HL-60/S4 treated with phorbol 12-myristate 13-acetate at 8.2 ng/mL for 4 days and 3 days (cell line): Measurements from ENCODE around the gene RASSF3.
"Not testable (repeated sequence)": the region's sequence is repeated elsewhere in the genome, so short reads cannot be mapped to it uniquely, and the experiment has no call there.

Experiments used
- in situ Hi-C: fragments of 300-500 bp; cut with MboI; formaldehyde crosslinking; loops from 2 replicates; pipeline ENCODE4 v1.15.0; 2022; ENCODE audit warnings: low sequenced_read_pairs

The RASSF3 gene

GRCh38 chr12:64610079-64610659 is at the start of gene RASSF3:
RASSF3 (plus strand) TSS chr12:64610495; CDS start chr12:64610633, 138 bp downstream.
- in situ Hi-C loops: no loop called here

- in situ Hi-C loops: loop anchor here (25.0 kb wide), 1 partner anchor 126 kb away; no protein-coding TSS in a partner anchor
Observed at GRCh38 chr12:64561302-64562136, 48.8 kb upstream of the RASSF3 start.

GRCh38 chr12:64566122-64566521 is 44.2 kb upstream of the RASSF3 start:
- in situ Hi-C loops: loop anchor here (25.0 kb wide), 1 partner anchor 121 kb away; no protein-coding TSS in a partner anchor

- in situ Hi-C loops: loop anchor here (25.0 kb wide), 1 partner anchor 120 kb away; no protein-coding TSS in a partner anchor
Observed at GRCh38 chr12:64566831-64567517, 43.3 kb upstream of the RASSF3 start.

GRCh38 chr12:64567570-64567969 is 42.7 kb upstream of the RASSF3 start:
- in situ Hi-C loops: loop anchor here (25.0 kb wide), 1 partner anchor 120 kb away; no protein-coding TSS in a partner anchor

- in situ Hi-C loops: loop anchor here (25.0 kb wide), 1 partner anchor 119 kb away; no protein-coding TSS in a partner anchor
Observed at GRCh38 chr12:64568298-64568697, 42.0 kb upstream of the RASSF3 start.

GRCh38 chr12:64569923-64570691 is 40.2 kb upstream of the RASSF3 start:
- in situ Hi-C loops: loop anchor here (25.0 kb wide), 1 partner anchor 117 kb away; no protein-coding TSS in a partner anchor

- in situ Hi-C loops: loop anchor here (25.0 kb wide), 1 partner anchor 116 kb away; no protein-coding TSS in a partner anchor
Observed at GRCh38 chr12:64571411-64571810, 38.9 kb upstream of the RASSF3 start.

- in situ Hi-C loops: loop anchor here (25.0 kb wide), 1 partner anchor 115 kb away; no protein-coding TSS in a partner anchor
Observed at GRCh38 chr12:64572241-64572640, 38.1 kb upstream of the RASSF3 start.

- in situ Hi-C loops: loop anchor here (25.0 kb wide), 1 partner anchor 112 kb away; no protein-coding TSS in a partner anchor
Observed at GRCh38 chr12:64574837-64575236, 35.5 kb upstream of the RASSF3 start.

- in situ Hi-C loops: no loop called here
Observed at GRCh38 chr12:64577046-64577445, 33.2 kb upstream of the RASSF3 start.

- in situ Hi-C loops: no loop called here
Observed at GRCh38 chr12:64578566-64578965, 31.7 kb upstream of the RASSF3 start.

GRCh38 chr12:64580681-64581080 is 29.6 kb upstream of the RASSF3 start:
- in situ Hi-C loops: no loop called here

- in situ Hi-C loops: no loop called here
Observed at GRCh38 chr12:64582114-64582513, 28.2 kb upstream of the RASSF3 start.

GRCh38 chr12:64582862-64583261 is 27.4 kb upstream of the RASSF3 start:
- in situ Hi-C loops: no loop called here

- in situ Hi-C loops: not testable (repeated sequence)
Observed at GRCh38 chr12:64583395-64583770, 26.9 kb upstream of the RASSF3 start.

GRCh38 chr12:64583771-64584421 is 26.4 kb upstream of the RASSF3 start:
- in situ Hi-C loops: no loop called here

GRCh38 chr12:64585104-64585503 is 25.2 kb upstream of the RASSF3 start:
- in situ Hi-C loops: no loop called here

GRCh38 chr12:64587447-64587846 is 22.8 kb upstream of the RASSF3 start:
- in situ Hi-C loops: no loop called here

GRCh38 chr12:64590183-64590582 is 20.1 kb upstream of the RASSF3 start:
- in situ Hi-C loops: no loop called here
